ES-I3 (cell line): Measurements from ENCODE around the gene CIDEA.
A peak's percentile ranks its signal among the peaks of the same experiment; 100 is the strongest.
"Not testable (repeated sequence)": the region's sequence is repeated elsewhere in the genome, so short reads cannot be mapped to it uniquely, and the experiment has no call there.

ENCODE experiments used
- H3K36me3 ChIP-seq: 2 replicates; pipeline ENCODE4 v1.6.1; 2013; ENCODE audit warnings: mild to moderate bottlenecking, low read length, control low read depth, moderate library complexity; ENCODE audit not compliant: insufficient read depth
- H3K4me1 ChIP-seq: 2 replicates; pipeline ENCODE4 v1.6.1; 2013; ENCODE audit warnings: mild to moderate bottlenecking, control low read depth, low read length; ENCODE audit not compliant: insufficient read depth
- H3K9ac ChIP-seq: 2 replicates; pipeline ENCODE4 v1.6.1; 2013; ENCODE audit warnings: low read depth, mild to moderate bottlenecking, low read length, moderate library complexity
- H3K9me3 ChIP-seq: 2 replicates; pipeline ENCODE4 v1.6.1; 2013; ENCODE audit warnings: mild to moderate bottlenecking, low read length, moderate library complexity; ENCODE audit not compliant: control insufficient read depth, insufficient read depth

The CIDEA gene

GRCh38 chr18:12254136-12254819, at the start of gene CIDEA:
CIDEA (plus strand) TSS chr18:12254361; CDS start chr18:12254384, 23 bp downstream.
- H3K36me3 ChIP-seq, result no peaks in the 10 kb centered on the region
- peaks cover 21% of the 10 kb centered on the region for H3K4me1 ChIP-seq
- H3K9ac ChIP-seq, result peak within 1 kb of the TSS; percentile 37; the same call in 1 of the 2 replicates
- no peaks in the 10 kb centered on the region for H3K9me3 ChIP-seq

- not testable (repeated sequence) for H3K4me1 ChIP-seq, H3K36me3 ChIP-seq, H3K9me3 ChIP-seq
- H3K9ac ChIP-seq, result peak overlapping the region; percentile 31; the same call in 1 of the 2 replicates
These were observed 45.6 kb upstream of the CIDEA start for GRCh38 chr18:12208296-12209153.

GRCh38 chr18:12212308-12212707, 41.9 kb upstream of the CIDEA start:
- H3K9me3 ChIP-seq, H3K4me1 ChIP-seq, H3K9ac ChIP-seq, H3K36me3 ChIP-seq: not testable (repeated sequence)

GRCh38 chr18:12214296-12215005, 39.7 kb upstream of the CIDEA start:
- H3K9ac ChIP-seq, H3K36me3 ChIP-seq, H3K4me1 ChIP-seq, H3K9me3 ChIP-seq: not testable (repeated sequence)

GRCh38 chr18:12216471-12216870, 37.7 kb upstream of the CIDEA start:
- not testable (repeated sequence) for H3K9me3 ChIP-seq, H3K36me3 ChIP-seq, H3K4me1 ChIP-seq, H3K9ac ChIP-seq

- H3K36me3 ChIP-seq, result not testable (repeated sequence)
These were observed 35.6 kb upstream of the CIDEA start for GRCh38 chr18:12218603-12219002.

GRCh38 chr18:12222041-12222440, 32.1 kb upstream of the CIDEA start:
- not testable (repeated sequence) for H3K9me3 ChIP-seq, H3K4me1 ChIP-seq, H3K9ac ChIP-seq, H3K36me3 ChIP-seq

More at GRCh38 chr18:12218603-12219002, 35.6 kb upstream of the CIDEA start:
- H3K9ac ChIP-seq, H3K4me1 ChIP-seq, H3K9me3 ChIP-seq: not testable (repeated sequence)

GRCh38 chr18:12223326-12223725, 30.8 kb upstream of the CIDEA start:
- H3K4me1 ChIP-seq, H3K9me3 ChIP-seq, H3K9ac ChIP-seq, H3K36me3 ChIP-seq: not testable (repeated sequence)

- H3K4me1 ChIP-seq, H3K9me3 ChIP-seq, H3K9ac ChIP-seq, H3K36me3 ChIP-seq: not testable (repeated sequence)
These were observed 27.4 kb upstream of the CIDEA start for GRCh38 chr18:12226807-12227206.

GRCh38 chr18:12227399-12228186, 26.6 kb upstream of the CIDEA start:
- H3K9me3 ChIP-seq, H3K4me1 ChIP-seq, H3K36me3 ChIP-seq, H3K9ac ChIP-seq: not testable (repeated sequence)

GRCh38 chr18:12228308-12228707, 25.9 kb upstream of the CIDEA start:
- H3K4me1 ChIP-seq, H3K36me3 ChIP-seq: not testable (repeated sequence)

GRCh38 chr18:12230561-12230960, 23.6 kb upstream of the CIDEA start:
- not testable (repeated sequence) for H3K4me1 ChIP-seq, H3K9me3 ChIP-seq, H3K36me3 ChIP-seq, H3K9ac ChIP-seq

More at GRCh38 chr18:12228308-12228707, 25.9 kb upstream of the CIDEA start:
- not testable (repeated sequence) for H3K9ac ChIP-seq, H3K9me3 ChIP-seq

- Histone ChIP-seq H3K4me1 (no peaks in the 10 kb centered on the region), H3K9me3 (no peaks in the 10 kb centered on the region), H3K36me3 (no peaks in the 10 kb centered on the region), H3K9ac (no peak overlapping the region)
These were observed 22.9 kb upstream of the CIDEA start for GRCh38 chr18:12231040-12231882.
